Stimulated activated CD4-positive, alpha-beta T cell treated with anti-CD3 and anti-CD28 coated beads, TNF-alpha, amount 100 ng/mL, for 48 hours (primary cell): ENCODE measurements around the gene SNX5.

Experiments
- DNase-seq, 3 donors: peaks; one replicate each; pipeline ENCODE4 v3.0.0-alpha.2; 2020; ENCODE audit warnings: low read depth in 3 of 3

The SNX5 gene

DNA sequence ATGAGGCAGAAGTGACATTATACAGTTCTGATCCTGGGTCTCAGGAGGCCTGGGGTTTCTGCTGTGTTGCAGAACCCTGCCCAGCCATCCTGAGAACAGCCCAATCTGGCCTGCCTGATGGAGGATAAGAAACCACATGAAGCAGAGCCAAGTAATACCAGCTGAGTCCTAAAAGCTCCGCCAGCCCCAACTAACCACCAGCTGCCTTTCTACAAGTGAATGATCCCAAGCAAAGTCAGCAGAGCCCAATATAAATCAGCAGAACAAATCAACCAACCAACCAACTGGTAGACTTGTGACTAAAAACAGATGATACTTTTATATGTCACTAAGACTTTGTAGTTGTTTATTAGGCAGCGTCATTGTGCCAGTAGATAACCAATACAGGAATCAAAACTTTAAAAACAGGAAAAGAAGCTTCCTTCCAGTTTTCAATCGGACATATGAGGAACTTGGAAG is 52.1 kb downstream of the SNX5 start:
- no peak for DNase-seq

DNA sequence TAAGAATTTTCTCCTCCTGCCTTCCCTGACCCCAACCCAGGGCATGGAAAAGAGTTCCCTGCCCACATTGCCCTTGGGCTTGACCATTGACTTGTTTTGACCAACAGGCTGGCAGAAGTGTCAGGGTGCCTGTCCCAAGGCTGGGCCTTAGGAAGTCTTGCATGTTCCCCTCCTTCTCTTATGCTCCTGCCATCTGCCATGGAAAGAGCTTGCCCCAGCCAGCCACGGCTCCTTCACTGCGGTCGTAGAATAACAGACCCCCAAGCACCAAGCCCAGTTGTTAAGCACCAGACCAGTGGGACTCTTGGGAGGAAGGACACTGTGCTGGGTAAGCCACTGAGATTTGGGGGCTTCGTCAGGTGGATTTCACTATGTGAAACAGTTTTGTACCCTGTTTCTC is 53.6 kb downstream of the SNX5 start:
- DNase-seq: no peak

DNA sequence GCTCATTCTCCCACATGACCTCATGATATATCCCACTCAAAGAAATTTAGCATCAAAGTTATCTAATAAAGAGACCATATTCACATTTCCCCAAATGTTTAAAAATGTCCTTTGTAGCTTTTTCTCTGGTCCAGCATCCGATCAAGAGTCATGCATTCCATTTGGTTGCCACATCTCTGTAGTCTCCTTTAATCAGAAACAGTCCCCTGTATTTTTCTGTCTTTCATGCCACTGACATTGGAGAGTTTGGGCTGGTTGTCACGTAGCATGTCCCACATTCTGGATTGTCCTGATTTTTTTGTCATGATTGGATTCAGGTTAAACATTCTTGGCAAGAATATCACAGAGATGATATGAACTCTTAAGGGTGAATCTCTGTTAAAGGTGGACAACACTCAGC is 55.7 kb downstream of the SNX5 start:
- no peak for DNase-seq

DNA sequence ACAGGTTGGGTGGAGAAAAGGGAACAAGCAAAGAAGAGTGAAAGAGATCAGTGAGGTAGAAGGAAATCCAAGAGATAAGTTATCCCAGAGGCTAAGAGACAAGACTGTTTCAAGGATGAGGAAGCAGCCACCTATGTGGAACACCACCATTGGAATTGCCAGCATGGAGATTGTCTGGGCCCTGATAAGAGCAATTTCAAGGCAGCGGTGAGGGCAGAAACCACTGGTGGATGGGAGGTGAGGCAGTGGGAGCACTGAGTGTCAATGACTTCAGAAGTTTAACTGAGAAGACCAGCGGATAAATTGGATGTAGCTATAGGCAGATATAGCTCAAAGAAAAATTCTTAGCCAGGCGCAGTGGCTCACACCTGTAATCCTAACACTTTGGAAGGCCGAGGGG is 56.7 kb downstream of the SNX5 start:
- DNase-seq: no peak

DNA sequence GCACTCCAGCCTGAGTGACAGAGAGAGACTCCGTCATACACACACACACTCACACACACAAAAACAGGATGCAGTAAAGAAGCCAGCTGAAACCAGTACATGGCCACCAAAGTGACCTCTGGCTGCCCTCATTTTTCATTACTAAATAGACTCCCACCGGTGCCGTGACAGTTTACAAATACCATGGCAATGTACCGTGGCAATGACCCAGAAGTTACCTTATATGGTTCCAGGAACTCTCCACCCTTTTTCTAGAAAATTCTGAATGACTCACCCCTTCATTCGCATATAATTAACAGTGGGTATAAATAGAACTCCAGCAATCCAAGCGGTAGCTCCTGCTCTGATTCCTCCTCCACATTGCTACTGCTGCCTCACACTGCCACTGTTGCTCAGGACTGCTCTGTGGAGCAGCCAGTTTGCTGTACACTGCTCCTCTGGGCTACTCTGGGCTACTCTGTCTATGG is 57.7 kb downstream of the SNX5 start:
- no peak for DNase-seq

DNA sequence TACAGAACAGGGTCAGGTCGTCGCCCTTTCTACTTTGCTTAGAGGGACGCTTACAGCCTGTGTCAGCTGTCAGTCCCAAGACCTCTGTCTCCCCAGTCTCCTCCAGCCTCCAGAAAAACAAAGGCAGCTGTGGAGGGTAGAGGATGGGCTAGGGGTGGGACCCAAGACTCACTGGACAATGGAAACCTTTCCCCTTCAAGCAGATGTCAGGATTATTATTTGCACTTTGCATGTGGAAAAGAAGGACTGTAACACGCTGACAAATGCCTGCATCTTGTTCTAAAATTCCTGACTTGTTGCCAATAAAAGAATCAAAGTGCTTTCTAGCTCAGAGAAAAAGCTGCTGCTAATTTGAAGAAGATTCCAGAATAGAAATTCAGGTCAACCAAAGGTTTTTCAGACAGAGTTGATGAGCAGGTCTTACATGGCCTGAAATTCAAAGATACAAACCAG is 58.7 kb downstream of the SNX5 start:
- no peak for DNase-seq

DNA sequence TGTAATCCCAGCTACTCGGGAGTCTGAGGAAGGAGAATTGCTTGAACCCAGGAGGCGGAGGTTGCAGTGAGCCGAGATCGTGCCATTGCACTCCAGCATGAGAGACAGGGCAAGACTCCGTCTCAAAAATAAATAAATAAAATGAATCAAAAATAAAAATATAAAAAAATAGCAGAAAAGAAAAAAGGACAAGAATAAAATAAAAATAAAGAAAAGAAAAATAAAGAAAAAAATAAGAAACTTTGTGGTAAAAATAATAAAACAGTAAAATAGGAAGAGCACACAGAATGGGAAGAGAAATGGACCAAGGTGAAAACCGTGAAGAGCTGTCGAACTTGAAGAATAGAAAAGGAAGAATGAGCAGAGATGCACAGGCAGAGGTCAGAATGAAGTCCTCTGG is 63.0 kb downstream of the SNX5 start:
- no peak for DNase-seq

DNA sequence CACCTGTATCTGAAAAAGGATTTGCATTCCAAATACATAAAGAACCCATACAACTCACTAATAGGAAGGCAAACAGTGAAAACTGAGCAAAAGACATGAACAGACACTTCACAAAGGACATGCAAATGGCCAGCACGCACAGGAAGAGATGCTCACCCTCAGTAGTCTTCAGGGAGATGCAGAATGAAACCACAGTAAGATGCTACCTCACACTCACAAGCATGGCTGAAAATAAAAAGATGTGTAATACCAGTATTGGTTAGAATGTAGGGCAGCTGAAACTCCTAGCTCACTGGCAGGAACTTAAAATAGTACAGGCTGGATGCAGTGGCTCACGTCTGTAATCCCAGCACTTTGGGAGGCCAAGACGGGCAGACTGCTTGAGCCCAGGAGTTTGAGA is 64.6 kb downstream of the SNX5 start:
- DNase-seq: no peak

DNA sequence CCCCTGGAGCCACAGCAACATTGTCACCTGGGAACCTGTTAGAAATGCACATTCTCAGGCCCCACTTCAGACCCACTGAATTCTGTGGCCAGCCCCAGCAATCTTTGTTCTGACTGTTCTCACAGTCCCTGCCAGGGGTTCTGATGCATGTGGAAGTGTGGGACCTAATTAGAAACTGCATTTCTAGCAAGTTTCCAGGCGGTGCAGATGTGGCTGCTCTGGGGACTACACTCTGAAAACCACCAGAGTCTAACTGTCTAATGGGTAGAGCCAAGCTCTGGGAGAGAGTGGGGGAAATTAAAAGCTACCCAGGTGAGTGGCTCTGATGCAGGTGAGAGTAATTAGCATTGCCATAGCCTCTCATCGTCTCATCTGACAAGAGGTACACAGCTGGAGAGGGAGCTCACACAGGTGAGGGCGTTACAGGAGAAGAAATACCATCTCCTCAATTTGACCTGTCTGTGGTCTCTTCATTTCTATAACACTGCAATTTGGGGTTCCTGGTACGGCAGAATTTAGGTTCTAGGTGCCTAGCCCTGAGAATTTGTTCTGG is 66.0 kb downstream of the SNX5 start:
- no peak for DNase-seq

DNA sequence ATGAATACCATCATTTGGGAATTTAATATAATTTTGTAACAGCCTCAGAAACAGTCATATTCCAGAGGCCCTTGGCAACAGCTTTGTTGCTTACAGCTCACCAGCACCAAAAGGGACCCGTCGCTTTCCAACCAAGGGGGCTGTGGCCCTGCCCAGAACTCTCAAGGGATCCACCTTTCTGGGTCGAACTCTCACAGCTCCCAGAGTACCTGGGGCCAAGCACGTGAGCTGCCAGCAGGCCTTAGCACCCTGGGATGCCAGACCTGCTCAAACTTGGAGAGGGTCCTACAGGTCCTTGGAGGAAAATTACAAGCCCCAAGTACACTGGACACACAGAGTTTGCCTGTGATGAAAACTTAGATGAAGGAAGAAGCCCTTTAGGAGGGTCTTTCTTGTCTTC is 66.6 kb downstream of the SNX5 start:
- DNase-seq: no peak

DNA sequence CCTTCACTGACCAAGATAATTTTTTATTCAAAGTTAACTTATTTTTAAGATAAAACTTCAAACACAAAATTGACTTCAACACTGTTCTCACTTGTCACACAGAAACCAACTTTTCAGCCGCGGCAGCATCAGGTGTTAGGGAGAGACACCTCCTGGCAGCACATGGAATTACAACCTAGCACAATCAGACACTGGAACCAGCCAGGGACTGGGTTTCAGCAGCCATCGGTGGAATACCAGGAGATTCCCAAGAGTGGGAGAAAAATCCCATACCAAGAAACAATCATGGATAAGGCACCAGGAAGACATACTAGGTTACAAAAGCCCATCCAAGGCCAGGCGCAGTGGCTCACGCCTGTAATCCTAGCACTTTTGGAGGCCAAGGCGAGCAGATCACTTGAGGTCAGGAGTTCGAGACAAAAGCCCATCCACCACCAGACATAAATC is 70.0 kb downstream of the SNX5 start:
- peak; percentile 32 to 53 (median 49) for DNase-seq

DNA sequence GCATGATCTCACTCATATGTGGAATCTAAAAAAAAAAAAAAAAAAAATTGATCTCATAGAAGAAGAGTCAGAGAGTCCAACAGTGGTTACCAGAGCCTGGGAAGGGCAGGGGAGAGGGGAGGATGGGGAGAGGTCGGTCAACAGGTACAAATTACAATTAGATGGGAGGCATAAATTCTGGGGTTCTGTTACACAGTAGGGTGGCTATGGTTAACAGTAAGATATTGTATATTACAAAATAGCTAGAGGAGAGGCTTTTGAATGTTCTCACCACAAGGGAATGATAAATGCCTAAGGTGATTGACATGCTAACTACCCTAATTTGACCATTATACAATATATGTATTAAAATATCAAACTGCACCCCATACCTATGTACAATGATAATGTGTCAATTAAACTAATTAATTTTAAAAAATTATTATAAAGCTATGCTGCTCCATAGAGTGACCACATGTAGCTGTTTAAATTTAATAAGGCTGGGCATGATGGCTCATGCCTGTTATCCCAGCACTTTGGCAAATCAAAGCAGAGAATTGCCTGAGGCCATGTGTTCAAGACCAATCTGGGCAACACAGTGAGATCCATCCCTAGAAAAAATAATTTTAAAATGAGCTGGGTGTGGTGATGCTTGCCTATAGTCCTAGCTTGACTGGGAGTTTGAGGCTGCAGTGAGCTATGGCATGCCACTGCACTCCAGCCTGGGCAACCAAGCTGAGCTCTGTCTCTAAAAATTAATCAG is 70.9 kb downstream of the SNX5 start:
- DNase-seq: no peak

DNA sequence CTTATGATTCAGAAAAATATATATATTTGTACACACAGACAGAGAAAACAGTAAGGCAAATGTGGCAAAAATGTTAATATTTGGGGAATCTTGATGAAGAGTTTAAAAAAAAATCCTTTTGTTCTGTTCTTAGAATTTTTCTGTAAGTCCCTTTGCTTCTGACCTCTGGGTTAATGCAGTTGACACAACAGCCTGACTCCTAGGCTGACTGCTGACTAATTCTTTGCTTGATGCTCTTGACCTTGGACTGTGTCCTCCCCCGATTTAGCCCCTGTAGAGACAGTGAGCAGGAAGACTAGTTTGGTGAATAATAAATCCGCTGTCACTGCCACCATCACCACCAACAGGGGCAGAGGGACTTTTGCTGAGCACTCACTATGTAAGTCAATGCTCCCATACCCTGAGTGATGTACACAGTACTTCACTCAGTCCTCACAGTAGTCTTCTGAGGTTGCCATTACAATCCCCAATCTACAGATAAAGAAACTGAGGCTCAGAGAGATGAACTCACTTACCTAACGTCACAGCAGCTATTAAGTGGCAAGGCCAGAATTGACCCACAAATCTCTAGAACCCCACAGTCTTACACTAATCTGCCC is 71.7 kb downstream of the SNX5 start:
- DNase-seq: no peak

DNA sequence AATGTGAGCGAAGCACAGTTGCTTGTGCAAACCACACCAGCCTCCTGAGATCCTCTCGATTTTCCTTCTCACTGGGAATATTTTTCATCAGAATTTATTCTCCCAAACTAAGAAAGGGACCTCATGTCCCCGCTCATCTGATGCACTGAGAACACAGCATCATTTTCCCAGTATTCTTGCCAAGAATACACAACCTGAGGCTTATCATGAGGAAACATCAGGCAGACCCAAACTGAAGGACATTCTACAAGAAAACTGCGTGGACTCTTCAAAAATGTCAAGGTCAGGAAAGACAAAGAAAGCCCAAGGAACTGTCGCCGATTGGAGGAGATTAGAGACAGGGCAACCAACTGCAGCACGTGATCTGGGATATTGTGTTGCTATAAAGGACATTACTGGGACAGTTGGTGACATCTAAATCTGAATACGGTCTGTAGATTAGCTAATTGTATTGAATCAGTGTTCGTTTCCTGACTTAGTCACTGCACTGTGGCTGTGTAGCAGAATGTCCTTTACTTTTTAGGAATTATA is 72.3 kb downstream of the SNX5 start:
- no peak for DNase-seq

DNA sequence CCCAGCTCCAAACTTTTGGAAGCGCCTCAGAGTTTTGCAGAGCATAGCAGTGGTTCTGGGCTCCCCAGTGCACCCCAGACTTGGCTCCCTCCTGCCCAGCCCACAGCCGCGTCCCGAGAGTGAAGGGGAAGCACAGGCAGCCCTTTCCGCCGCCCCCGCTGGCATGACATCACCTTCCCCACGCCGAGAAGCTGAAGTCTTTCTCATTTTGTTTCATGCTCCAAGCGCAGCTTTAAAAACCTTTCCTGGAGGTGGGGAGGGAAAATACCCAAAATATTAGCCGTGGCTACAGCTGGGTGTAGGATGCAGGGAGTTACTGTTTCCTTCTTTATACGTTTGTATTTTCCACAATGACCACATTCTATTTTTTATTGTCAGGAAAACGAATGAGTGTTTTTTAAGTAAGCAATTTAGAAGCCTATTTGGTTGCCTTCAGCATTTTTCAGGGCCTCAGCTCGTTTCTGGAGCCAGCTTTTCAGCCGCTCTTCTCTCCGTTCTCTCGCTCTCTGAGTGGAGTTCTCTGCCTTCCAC is 72.9 kb downstream of the SNX5 start:
- peak; percentile 44 to 69 (median 47) for DNase-seq

DNA sequence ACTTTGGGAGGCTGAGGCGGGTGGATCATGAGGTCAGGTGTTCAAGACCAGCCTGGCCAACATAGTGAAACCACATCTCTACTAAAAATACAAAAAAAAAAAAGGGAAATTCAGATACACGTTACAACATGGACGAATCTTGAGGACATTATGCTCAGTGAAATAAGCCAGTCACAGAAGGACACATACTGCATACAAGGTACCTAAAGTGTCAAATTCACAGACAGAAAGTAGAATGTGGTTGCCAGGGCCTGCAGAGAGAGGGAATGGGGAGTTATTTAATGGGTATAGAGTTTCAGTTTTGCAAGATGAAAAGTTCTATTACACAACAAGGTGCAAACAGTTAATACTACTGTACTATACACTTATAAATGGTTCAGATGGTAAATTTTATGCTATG is 75.1 kb downstream of the SNX5 start:
- DNase-seq: no peak

DNA sequence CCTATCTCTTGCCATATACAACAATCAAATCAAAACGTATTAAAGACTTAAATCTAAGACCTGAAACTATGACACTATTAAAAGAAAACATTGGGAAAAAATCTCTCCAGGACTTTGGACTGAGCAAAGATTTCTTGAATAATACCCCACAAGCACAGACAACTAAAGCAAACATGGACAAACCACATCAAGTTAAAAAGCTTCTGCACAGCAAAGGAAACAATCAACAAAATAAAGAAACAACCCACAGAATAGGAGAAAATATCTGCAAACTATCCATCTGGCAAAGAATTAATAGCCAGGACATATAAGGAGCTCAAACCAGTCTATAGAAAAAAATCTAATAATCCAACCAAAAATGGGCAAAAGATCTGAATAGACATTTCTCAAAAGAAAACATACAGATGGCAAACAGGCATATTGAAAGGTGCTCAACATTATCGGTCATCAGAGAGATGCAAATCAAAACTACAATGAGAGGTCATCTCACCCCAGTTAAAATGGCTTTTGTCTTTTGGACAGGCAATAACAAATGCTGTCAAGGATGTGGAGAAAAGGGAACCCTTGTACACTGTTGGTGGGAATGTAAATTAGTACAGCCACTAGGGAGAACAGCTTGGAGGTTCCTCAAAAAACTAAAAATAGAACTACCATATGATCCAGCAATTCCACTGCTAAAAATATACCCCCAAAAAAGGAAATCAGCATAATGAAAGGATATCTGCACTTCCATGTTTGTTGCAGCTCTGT is 76.2 kb downstream of the SNX5 start:
- no peak for DNase-seq
